Tongue (tissue), 3 donors: ENCODE results near the gene TNFRSF25. TPM values are rescaled to one million over a fixed set of nuclear protein-coding genes. Genes with fewer than 3 reads are reported as not detected.

ENCODE experiments used
- DNase-seq: peaks from one replicate; pipeline ENCODE4 v3.0.0-alpha.2; 2015
- small RNA-seq: library from RNA; depleted of rRNA; stranded (forward); fragments of <200 nt; gene quantifications from one replicate; pipeline ENCODE3, GENCODE V24; 2014; ENCODE audit warnings: low replicate concordance
- total RNA-seq: library from RNA; depleted of rRNA; stranded (reverse); fragments of >200 nt; gene quantifications from one replicate; pipeline ENCODE4 v1.2.3, GENCODE V29; 2014

Gene TNFRSF25
- total RNA-seq, 1 donor from 2014 or later: 33.0 TPM

GRCh38 chr1:6418668-6419396, 47.1 kb downstream of the TNFRSF25 start:
- DNase-seq: no peak

GRCh38 chr1:6417961-6418667, 47.9 kb downstream of the TNFRSF25 start:
- no peak for DNase-seq

GRCh38 chr1:6416906-6417305, 49.1 kb downstream of the TNFRSF25 start:
- no peak for DNase-seq

GRCh38 chr1:6416295-6416656, 49.7 kb downstream of the TNFRSF25 start:
- DNase-seq: no peak

GRCh38 chr1:6414881-6415626, 50.9 kb downstream of the TNFRSF25 start:
- no peak for DNase-seq

GRCh38 chr1:6414443-6414844, 51.5 kb downstream of the TNFRSF25 start:
- DNase-seq: peak; percentile 69

GRCh38 chr1:6412896-6413295, 53.1 kb downstream of the TNFRSF25 start:
- DNase-seq: peak; percentile 16

Small RNAs within 50 kb of the gene (small RNA-seq; reads per million reads assigned to genes)
- gene MIR4252: not detected

Other genes starting within 250 kb of the TNFRSF25 start
- gene ICMT, start 230.2 kb downstream of the TNFRSF25 start, total RNA-seq: 75.0 TPM
- not detected for gene HES3, start 222.0 kb downstream of the TNFRSF25 start, total RNA-seq
- 13.7 TPM for gene GPR153, start 205.1 kb downstream of the TNFRSF25 start, total RNA-seq
- 10.6 TPM for gene ACOT7, start 72.4 kb downstream of the TNFRSF25 start, total RNA-seq
- 3.2 TPM for gene HES2, start 46.3 kb downstream of the TNFRSF25 start, total RNA-seq
- gene ESPN, start 41.4 kb downstream of the TNFRSF25 start, total RNA-seq: 3.8 TPM
- gene PLEKHG5, start 25.5 kb upstream of the TNFRSF25 start, total RNA-seq: 24.5 TPM
- gene NOL9, start 88.3 kb upstream of the TNFRSF25 start, total RNA-seq: 28.2 TPM
- gene TAS1R1, start 89.1 kb upstream of the TNFRSF25 start, total RNA-seq: 2.2 TPM
- gene ZBTB48, start 113.8 kb upstream of the TNFRSF25 start, total RNA-seq: 16.3 TPM
- 63.7 TPM for gene KLHL21, start 136.7 kb upstream of the TNFRSF25 start, total RNA-seq
- gene PHF13, start 147.6 kb upstream of the TNFRSF25 start, total RNA-seq: 22.2 TPM
- 20.1 TPM for gene THAP3, start 158.7 kb upstream of the TNFRSF25 start, total RNA-seq
- gene DNAJC11, start 235.6 kb upstream of the TNFRSF25 start, total RNA-seq: 35.4 TPM